AG10803 (cell line): ENCODE data around the gene SYCN.

ENCODE experiments used
- DNase-seq: peaks from one replicate; pipeline ENCODE4 v3.0.0; 2010; ENCODE audit warnings: low read depth
- H3K4me3 ChIP-seq: 2 replicates; pipeline ENCODE4 v1.5.1; 2011; ENCODE audit warnings: mild to moderate bottlenecking, low read length, control low read depth
- TF ChIP-seq, protein P1 (sequence below): conservative IDR thresholded peaks from 2 replicates; pipeline ENCODE4 v1.5.1; 2011; ENCODE audit warnings: mild to moderate bottlenecking, low read length, control low read depth, inconsistent platforms

The SYCN gene

DNA sequence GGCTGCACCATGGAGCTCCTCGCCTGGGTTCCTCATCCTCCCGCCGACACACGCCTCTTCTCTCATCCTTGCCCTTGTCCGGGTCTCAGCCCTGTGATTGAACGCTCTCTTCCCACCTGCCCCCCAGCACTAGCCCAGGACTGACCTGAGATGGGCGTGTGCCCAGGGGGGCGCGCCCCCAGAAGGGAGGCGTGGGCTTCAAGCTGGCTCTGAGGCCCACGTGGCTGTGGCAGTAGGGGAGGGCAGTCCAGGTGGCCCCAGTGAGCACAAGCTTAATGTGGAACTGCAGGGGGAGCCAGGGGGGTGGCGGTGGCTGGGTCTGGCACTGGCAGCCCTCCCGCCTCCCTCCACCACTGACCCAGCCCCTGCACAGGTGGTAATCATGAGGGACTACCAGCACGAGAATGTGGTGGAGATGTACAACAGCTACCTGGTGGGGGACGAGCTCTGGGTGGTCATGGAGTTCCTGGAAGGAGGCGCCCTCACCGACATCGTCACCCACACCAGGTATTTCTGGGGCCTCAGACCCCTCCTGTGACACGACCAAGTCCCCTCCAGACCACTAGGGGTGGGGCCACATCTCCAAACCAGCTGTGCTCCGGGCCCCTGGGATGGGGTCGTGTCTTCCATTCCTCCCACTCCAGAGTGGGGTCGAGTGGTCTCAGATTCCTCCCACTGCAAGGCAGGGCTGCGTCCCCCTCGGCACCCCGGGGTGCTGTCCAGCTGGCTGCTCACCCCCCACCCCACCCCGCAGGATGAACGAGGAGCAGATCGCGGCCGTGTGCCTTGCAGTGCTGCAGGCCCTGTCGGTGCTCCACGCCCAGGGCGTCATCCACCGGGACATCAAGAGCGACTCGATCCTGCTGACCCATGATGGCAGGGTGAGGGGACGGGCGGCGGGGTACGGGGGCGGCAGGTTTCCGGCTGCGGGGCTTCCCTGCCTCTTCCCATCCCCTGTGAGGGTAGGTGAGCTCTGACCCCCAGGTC, 29.2 kb downstream of the SYCN start:
- no peak overlapping the region for H3K4me3 ChIP-seq
- TF ChIP-seq, protein P1, sequence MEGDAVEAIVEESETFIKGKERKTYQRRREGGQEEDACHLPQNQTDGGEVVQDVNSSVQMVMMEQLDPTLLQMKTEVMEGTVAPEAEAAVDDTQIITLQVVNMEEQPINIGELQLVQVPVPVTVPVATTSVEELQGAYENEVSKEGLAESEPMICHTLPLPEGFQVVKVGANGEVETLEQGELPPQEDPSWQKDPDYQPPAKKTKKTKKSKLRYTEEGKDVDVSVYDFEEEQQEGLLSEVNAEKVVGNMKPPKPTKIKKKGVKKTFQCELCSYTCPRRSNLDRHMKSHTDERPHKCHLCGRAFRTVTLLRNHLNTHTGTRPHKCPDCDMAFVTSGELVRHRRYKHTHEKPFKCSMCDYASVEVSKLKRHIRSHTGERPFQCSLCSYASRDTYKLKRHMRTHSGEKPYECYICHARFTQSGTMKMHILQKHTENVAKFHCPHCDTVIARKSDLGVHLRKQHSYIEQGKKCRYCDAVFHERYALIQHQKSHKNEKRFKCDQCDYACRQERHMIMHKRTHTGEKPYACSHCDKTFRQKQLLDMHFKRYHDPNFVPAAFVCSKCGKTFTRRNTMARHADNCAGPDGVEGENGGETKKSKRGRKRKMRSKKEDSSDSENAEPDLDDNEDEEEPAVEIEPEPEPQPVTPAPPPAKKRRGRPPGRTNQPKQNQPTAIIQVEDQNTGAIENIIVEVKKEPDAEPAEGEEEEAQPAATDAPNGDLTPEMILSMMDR = no peak
- DNase-seq = no peak

DNA sequence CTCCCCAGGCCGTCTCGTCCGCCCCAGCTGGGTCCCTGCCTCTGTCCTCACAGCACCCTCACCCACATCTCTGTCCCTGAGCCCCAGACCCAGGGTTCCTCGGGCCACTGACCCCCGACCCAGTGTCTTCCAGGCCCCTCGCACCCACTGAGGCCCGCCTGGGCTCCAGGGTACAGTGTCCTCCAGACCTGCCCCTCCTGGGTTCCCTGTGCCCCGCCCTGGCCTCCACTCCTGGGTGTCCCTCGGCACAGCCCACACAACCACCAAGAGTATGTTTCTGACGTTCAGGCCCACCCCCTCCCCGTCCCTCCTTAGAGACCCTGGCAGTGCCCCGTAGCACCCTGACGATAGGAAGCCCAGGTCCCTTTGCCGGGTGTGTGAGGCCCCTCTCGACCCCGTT, 29.9 kb downstream of the SYCN start:
- no peak overlapping the region for H3K4me3 ChIP-seq
- no peak for DNase-seq
- TF ChIP-seq, protein P1 = no peak

DNA sequence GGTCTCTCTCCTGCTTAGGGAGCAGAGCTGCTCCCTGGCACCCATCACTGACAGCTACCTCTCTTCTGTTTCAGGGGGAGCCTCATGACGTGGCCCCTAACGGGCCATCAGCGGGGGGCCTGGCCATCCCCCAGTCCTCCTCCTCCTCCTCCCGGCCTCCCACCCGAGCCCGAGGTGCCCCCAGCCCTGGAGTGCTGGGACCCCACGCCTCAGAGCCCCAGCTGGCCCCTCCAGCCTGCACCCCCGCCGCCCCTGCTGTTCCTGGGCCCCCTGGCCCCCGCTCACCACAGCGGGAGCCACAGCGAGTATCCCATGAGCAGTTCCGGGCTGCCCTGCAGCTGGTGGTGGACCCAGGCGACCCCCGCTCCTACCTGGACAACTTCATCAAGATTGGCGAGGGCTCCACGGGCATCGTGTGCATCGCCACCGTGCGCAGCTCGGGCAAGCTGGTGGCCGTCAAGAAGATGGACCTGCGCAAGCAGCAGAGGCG, 30.5 kb downstream of the SYCN start:
- no peak overlapping the region for H3K4me3 ChIP-seq
- TF ChIP-seq, protein P1 = no peak
- no peak for DNase-seq

DNA sequence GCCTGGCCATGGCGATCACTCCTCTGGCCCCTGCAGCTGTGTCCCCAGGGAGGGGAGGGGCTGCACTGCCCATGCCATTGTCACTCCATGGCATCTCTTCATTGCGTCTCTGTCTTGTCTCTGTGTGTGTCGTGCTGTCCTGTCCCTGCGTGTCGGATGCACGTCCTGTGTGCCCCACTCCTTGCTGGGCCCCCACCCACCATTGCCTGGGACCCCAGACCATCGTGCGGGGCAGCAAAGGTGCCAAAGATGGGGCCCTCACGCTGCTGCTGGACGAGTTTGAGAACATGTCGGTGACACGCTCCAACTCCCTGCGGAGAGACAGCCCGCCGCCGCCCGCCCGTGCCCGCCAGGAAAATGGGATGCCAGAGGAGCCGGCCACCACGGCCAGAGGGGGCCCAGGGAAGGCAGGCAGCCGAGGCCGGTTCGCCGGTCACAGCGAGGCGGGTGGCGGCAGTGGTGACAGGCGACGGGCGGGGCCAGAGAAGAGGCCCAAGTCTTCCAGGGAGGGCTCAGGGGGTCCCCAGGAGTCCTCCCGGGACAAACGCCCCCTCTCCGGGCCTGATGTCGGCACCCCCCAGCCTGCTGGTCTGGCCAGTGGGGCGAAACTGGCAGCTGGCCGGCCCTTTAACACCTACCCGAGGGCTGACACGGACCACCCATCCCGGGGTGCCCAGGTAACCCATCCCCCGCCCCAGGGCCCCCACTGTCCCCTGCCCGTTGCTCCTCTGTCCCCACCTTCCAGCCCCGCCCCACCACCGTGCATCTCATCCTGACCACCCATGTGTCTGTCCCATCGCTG, 31.2 kb downstream of the SYCN start:
- no peak overlapping the region for H3K4me3 ChIP-seq
- no peak for DNase-seq
- TF ChIP-seq, protein P1 = no peak

DNA sequence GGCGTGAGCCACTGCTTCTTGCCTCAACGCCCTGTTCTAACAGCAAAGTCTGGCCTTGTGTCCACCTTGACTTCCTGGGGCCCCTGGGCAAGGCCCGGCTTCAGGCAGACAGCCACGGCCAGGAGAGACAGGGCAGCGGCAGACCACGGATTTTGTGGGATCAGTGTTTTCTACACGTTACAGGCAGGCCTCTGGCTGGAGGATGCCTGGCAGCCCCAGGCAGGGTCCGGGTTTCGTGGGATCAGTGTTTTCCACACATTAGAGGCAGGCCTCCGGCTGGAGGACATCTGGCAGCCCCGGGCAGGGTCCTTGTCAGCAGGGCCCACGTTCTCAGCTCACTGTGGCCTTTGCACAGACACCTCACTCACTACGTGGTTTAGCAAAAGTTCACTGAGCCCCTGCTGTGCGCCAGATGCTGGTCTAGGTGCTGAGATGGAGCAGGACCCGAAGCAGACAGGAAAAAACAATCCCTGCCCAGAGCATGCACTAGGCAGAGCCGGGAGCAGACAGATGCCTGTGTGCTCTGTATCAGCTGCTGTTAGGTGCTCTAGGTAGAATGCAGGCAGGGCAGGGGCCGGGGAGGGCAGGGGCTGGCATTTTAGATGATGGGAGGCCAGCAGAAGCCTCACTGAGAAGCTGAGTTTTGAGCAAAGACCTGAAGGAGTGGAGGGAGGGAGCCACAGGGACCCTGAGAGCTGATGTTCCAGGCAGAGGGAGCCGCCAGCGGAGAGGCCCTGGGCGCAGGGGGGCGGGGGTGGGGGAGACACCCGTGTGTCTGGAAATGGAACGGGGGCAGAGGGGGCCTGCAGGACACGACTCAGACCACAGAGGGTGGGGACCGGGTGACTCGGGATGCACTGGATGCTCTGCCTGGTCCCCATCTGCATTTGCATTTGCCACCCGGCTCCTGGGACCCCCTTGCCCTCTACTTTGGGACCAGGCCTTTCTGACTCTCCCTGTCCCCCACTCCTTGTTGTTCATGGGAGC, 32.3 kb downstream of the SYCN start:
- H3K4me3 ChIP-seq = no peak overlapping the region
- DNase-seq = no peak
- TF ChIP-seq, protein P1 = no peak
